ENCODE measurements around the gene OSBPL2.

The OSBPL2 gene

DNA sequence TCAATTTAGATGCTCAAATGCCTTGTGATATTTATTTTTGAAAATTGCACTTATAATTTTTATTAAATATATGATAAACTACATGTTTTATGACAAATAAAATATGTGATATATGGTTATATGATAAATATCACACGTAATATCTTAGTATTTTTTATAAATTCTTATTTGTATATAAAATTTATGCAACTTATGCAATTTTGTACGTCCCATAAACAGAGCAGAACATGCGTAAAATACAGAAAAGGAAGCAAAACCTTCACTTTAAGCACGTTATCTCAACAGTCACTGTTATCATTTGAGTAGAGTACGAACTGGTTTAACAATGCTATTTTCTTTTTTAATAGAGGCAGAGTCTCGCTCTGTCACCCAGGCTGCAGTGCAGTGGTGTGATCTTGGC lies 48.8 kb downstream of the OSBPL2 start:
- no peak for DNase-seq

- no peak for DNase-seq
Observed at GRCh38 chr20:62287759-62288534, 49.6 kb downstream of the OSBPL2 start.

- no peak for DNase-seq
Observed at GRCh38 chr20:62288535-62289105, 50.3 kb downstream of the OSBPL2 start.

DNA sequence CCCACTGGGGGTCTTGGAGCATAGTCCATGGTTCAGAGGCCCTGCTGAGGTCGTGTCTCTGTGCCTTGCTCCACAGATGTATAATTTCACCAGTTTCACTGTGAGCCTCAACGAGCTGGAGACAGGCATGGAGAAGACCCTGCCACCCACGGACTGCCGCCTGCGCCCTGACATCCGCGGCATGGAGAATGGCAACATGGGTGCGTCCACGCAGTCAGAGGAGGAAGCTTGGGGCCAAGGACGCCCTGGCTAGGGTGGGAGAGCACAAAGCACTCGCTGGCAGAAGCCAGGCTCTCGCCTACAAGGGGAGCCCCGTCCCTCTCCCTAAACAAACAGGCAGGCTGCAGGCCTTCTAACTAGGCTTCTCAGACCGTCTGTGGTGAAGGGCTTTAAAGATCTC lies 50.8 kb downstream of the OSBPL2 start:
- no peak for DNase-seq

DNA sequence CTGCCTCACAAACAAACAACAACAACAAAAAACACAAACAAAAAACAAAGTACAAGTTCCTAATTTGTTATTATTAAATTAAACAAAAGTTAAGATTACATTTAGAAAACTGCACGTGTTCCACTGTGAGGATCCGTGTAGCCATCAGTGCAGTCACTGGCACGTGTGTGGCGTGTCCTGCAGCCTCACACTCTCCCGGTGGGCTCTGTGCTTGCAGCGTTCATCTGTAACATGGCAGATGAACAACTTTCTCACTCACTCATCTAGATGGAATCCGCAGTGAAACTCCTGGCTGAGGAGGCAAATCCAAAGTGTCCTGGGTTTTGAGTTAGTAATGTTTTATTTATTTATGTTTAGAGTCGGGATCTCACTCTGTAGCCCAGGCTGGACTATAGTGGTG lies 51.6 kb downstream of the OSBPL2 start:
- DNase-seq = no peak

DNA sequence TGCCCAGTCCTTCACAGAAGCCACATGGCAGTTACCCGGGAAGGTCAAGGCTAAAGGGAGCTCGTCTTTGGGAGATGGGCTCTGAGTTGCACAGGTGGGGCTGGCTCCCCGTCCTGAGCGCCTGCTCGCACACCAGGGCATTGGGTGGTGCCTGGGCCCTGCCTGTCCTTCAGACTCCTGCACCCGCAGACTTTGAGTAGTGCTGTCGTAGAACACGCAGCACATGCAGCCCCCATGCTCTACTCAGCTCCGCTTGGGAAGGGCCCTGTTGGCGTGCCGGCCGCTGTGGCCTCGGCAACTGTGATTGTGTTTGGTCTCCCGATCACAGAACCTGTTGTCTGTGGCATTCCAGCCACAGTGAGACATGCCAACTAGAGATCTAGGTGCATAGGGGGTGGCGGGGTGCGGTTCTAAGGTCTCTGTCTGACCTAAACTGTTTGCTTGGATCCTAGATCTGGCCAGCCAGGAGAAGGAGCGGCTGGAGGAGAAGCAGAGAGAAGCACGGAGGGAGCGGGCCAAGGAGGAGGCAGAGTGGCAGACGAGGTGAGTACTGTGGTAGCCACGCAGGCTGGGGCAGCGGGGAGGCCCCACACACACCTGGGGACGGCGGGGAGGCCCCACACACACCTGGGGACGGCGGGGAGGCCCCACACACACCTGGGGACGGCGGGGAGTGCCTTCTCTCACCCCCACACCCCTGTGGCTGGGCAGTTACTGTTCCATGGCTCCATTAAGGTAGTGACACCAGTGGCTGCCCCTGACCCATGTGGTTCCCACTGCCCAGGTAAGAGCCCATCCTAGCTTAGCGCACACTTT lies 53.1 kb downstream of the OSBPL2 start:
- DNase-seq = no peak

DNA sequence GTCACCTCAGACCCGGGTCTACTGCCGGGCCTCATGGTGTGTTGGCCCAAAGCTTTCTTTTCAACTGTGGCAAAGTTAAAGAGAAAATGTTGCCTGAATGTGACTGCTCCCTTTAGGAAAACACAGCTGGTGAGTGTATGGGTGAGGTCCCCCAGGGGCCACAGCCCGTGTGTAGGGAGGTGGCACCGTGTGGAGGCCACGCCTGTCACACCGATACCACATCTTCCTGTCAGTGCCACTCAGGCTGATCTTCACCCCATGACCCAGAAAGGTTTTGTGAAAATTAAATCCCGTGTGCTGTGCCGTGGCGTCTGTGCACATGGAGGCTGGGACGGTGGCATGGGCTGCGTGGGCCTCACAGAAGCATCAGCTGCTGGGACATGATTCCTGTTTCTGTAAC lies 53.8 kb downstream of the OSBPL2 start:
- DNase-seq = no peak

DNA sequence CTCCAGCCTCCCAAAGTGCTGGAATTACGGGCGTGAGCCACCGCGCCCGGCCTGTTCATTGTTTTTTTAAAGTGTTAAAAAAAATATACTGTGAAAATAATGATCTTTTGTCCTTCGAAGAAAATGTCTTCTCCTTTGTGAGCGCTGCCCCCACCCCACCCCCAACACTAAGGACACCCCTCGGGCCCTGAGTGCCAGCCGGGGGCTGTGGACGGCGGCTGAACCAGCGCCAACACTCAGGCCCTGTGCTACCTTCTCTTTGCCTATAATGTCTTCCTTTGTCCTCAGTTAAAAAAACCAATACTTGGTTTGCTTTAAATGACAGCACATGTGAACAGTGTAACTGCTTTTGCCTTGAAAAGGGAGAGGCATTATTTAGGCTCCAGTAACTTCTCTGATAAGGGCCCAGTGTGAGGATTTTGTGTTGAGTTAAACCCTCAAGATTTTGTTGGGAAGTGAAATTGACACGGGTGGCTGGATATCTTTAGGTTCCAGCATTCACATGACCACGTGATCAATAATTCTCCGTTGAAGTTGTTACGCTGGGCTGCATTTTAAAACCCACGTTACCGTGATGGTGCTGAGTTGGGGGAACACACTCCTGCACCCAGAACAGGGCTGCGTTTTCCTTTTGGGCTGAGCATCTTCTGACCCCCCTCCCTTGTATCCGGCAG lies 54.9 kb downstream of the OSBPL2 start:
- no peak for DNase-seq

- DNase-seq = no peak
Observed at GRCh38 chr20:62293946-62294345, 55.6 kb downstream of the OSBPL2 start.

GRCh38 chr20:62294516-62294915 lies 56.2 kb downstream of the OSBPL2 start:
- DNase-seq = no peak

DNA sequence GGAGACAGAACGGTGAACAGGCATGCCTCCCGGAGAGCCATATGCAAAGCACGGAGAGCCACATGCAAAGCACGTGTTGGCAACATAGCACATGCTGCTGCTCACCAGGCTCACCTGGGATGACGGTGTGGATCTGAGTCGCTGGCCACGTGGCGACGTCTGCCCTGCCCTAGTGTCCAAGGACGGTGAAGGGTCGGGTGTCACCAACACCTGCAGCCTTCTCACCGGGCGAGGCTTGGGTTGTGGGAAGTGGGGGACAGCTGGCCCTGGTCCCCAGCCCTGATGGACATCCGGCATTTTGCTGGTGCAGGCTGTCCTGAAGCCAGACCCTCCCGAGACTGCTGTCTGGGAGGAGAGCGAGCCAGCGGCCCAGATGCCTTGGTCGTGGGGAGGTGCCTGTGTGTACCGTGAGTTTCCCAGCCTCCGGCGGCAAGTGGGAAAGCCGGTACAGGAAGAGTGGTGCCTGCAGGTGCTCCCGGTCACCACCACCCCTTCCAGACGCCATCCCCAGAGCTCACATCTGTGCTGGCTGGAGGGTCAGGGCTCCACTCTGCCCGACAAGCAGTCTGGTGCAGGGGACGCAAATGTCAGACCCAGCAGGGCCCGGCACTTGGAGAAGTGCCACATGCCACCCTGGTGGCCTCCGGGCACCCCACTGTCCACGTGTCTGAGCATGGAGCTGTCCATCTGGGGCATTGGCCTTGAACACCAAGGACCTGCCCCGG lies 58.6 kb downstream of the OSBPL2 start:
- no peak for DNase-seq

- no peak for DNase-seq
Observed at GRCh38 chr20:62297449-62298227, 59.3 kb downstream of the OSBPL2 start.

DNA sequence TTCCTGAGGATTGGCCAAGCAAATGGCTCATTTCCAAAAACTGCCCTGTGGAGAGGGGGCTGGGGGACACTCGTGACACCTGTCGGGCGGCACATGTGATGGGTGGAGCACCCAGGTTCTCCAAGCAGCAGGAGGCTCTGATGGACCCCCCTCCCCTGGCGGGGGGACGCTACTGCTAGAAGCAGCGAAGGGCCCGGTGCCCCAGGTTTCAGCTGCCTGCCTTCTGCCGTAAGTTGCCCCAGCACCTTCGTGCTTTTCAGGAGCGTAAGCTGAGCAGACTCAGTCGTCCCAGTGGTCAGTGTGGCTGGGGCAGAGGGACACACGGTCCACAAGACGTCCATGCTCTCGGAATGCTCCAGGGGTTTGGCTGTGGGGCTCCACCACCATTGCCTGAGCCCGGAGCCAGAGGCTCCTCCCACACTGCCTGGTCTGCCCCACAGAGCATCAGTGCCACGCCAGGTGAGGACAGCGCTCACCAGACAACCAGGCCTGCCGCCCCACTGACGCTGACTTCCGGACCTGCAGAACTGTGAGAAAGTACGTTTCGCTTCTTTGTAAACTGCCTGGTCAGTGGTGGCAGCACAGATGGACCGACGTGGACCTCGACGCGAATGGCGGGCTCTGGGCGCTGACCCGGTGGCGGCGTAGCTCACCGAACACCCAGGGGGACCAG lies 60.4 kb downstream of the OSBPL2 start:
- no peak for DNase-seq

DNA sequence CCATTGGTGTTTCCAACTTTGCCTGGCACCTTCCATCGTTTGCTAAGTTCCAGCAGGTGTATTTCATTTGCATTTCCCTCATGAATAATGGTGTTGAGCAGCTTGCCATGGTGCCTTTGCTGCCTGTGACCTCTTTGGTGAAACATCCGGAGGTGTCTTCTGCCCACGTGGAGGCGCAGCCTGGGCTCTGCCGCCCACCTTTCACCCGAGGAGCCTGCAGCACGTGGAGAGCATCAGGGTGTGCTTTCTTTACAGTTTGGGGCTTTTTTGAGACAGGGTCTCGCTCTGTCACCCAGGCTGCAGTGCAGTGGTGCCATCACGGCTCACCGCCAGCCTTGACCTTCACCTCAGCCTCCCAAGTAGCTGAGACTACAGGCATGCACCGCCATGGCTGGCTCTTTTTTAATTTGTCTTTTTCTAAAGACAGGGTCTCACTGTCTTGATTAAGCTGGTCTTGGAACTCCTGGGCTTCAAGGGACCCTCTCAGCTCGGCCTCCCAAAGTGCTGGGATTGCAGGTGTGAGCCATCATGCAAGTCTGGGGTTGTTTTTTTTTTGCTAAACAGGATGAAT lies 61.4 kb downstream of the OSBPL2 start:
- DNase-seq = no peak

- DNase-seq = no peak
Observed at GRCh38 chr20:62300319-62300718, 62.0 kb downstream of the OSBPL2 start.

- no peak for DNase-seq
Observed at GRCh38 chr20:62301111-62301668, 62.9 kb downstream of the OSBPL2 start.

DNA sequence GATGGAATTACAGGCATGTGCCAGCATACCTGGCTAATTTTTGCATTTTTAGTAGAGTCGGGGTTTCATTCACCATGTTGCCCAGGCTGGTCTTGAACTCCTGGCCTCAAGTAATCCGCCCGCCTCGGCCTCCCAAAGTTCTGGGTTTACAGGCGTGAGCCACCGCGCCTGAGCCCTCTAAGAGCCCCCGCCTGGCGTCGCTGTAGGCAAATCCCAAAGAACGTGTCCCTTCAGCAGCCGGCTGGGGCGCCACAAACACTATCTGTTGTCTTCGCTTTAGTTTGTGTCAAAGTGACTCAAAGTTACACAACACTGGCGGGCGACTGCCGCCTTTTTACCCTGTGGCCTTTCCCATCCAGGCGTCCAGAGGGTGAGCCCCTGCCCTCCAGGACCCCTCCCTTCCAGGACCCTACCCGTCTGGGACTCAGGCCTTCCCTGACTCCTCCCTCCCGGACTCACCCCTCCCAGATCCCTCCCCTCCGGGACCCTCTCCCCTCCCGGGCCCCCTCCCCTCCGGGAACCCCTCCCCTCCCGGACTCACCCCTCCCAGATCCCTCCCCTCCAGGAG lies 63.5 kb downstream of the OSBPL2 start:
- DNase-seq = peak; percentile 54

- peak; percentile 96 for DNase-seq
Observed at GRCh38 chr20:62302341-62303061, 64.2 kb downstream of the OSBPL2 start, which contains the start of gene ADRM1. Gene ADRM1 (plus strand): TSS chr20:62302997. CDS start chr20:62303569, 572 bp downstream.

DNA sequence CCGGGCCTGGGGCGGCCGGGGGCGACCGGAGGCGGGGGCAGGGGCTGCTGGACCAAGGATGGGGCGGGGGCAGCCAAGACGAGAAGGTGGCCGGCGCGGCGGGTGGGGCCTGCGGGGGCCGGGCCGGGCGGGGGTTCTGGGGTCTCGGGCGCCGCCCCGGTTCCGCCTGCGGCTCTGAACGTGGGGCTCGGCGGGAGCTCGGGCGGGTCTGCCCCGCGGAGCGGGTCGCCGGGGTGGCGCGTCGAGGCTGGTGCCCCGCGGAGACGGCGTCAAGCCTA lies 64.7 kb downstream of the OSBPL2 start:
- no peak for DNase-seq

Measured in activated gamma-delta T cell (primary cell).